ENCODE data around the gene COL18A1. TPM values are rescaled to one million over a fixed set of nuclear protein-coding genes. Genes with fewer than 3 reads are reported as not detected.

The COL18A1 gene
- polyA plus RNA-seq, 2 of the 4 experiments (the other 2 are of a cell fraction) = 17.3 to 88.4 TPM

DNA sequence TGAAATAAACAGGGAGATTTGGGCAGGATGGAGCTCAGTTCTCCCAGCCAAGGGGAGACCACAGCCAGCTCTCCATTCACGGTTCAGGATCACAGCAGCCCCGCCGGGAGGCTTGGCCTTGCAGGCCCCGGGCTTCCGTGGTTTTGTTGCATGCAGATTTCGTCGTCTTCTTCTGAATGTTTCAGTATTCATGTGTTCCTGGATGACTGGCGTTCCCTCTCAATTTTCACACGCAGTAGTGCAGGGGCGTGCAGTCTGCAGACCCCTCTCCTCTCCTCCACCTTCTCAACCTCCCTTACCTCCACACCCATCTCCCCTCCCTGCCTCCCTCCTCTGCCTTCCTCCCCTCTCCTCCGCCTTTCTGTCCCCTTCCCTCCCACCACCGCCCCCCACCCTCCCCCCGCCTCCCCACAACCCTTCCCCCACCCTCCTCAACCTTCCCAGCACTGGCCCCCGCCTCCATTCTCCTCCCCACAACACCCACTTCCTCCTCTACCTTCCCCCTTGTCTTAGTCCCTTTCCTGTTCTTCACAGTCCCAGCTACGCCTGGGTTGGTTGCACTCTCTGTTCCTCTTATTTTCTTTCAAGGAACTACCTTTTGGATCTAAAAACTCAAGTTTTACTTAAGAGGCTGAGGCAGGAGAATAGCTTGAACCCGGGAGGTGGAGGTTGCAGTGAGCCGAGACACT lies 145.7 kb downstream of the COL18A1 start:
- Histone ChIP-seq H3K4me3 (no peak overlapping the region), H3K27ac (peak overlapping the region; percentile 66 to 73; a peak in 5 of 6 replicates), H3K9me3 (no peaks in the 10 kb centered on the region), H3K4me1 (peaks cover 18% of the 10 kb centered on the region), H3K4me2 (peak overlapping the region; percentile 41)
- TF ChIP-seq MAFK (IDR thresholded peaks at IDR 0.05; ENCODE audit: partially characterized antibody) (no peak), TFCP2L1 (CRISPR knock-in tag; IDR thresholded peaks at IDR 0.05) (no peak), EP300 (IDR thresholded peaks at IDR 0.05) (no peak), ZNF302 (CRISPR knock-in tag; IDR thresholded peaks at IDR 0.05) (no peak), SREBF2 (IDR thresholded peaks at IDR 0.05) (no peak), RCOR1 (IDR thresholded peaks at IDR 0.05; ENCODE audit: low read depth, low read length) (no peak), POLR2AphosphoS2 (conservative IDR thresholded peaks at IDR 0.05; ENCODE audit: low read length) (no peak), RARB (CRISPR knock-in tag; IDR thresholded peaks at IDR 0.05) (no peak), FOSL2 (IDR thresholded peaks at IDR 0.05) (no peak), FOSL2 (CRISPR knock-in tag; IDR thresholded peaks at IDR 0.05) (no peak), EHF (CRISPR knock-in tag; IDR thresholded peaks at IDR 0.05) (no peak)
- TF ChIP-seq, protein P1, sequence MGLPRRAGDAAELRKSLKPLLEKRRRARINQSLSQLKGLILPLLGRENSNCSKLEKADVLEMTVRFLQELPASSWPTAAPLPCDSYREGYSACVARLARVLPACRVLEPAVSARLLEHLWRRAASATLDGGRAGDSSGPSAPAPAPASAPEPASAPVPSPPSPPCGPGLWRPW (IDR thresholded peaks at IDR 0.05) = no peak
- TF ChIP-seq, protein P2, sequence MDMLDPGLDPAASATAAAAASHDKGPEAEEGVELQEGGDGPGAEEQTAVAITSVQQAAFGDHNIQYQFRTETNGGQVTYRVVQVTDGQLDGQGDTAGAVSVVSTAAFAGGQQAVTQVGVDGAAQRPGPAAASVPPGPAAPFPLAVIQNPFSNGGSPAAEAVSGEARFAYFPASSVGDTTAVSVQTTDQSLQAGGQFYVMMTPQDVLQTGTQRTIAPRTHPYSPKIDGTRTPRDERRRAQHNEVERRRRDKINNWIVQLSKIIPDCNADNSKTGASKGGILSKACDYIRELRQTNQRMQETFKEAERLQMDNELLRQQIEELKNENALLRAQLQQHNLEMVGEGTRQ (IDR thresholded peaks at IDR 0.05) = no peak
- ChIA-PET CTCF (interaction anchor here (1.0 kb wide), 1 partner anchor 38 kb away, joined by 3 read pairs; no protein-coding TSS in a partner anchor), POLR2A (no interaction called here)
- FAIRE-seq = no peak
- WGBS (ENCODE audit: missing lambda C conversion rate) = 84% methylated on average over 13 of the region's 17 CpGs
- no peak for DNase-seq (ENCODE audit: low read depth in 1 of 2, low spot score in 1 of 2)
- no peak for ATAC-seq

DNA sequence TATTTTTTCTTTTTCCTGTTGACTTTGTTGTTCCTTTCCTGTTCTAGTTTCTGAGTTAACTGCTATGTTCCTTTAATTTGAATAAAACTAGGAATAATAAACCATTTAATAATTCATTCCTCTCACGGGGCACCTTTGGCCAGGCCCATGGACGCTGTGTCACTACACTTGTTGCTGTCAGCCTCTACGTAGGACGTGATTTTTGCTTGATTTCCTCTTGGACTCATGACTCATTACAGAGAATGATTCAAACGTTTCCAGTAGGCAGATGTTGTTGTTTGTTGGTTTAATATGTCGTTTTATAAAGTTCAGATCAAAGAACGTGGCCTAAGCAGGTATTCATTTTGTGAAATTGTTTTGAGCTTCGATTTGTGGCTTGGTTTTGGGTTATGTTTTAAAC lies 146.4 kb downstream of the COL18A1 start:
- ATAC-seq (peak in 1 of 2 experiments; percentile 38; a peak in 2 of 6 replicates), DNase-seq (ENCODE audit: low read depth in 1 of 2, low spot score in 1 of 2) (peak; percentile 58 to 79), FAIRE-seq (no peak)
- Histone ChIP-seq H3K9me3 (no peaks in the 10 kb centered on the region), H3K4me2 (peak overlapping the region; percentile 41), H3K27ac (peak overlapping the region; percentile 66 to 73; a peak in 5 of 6 replicates), H3K4me1 (peaks cover 20% of the 10 kb centered on the region), H3K4me3 (no peak overlapping the region)
- ChIA-PET CTCF (no interaction called here), POLR2A (no interaction called here)
- no peak for TF ChIP-seq CEBPB (IDR thresholded peaks at IDR 0.05)
- TF ChIP-seq, protein P1 (IDR thresholded peaks at IDR 0.05) = no peak
- TF ChIP-seq EHMT2 (IDR thresholded peaks at IDR 0.05; ENCODE audit: low read depth) = no peak
- TF ChIP-seq JUNB (IDR thresholded peaks at IDR 0.05) = 0 out of 2 replicates have a peak, but pooled peaks have one; percentile 18
- no peak for TF ChIP-seq SMC3 (IDR thresholded peaks at IDR 0.05)
- TF ChIP-seq FOSL2 (IDR thresholded peaks at IDR 0.05) = peak; percentile 37; the same call in 1 of the 2 replicates
- TF ChIP-seq FOSL2 (CRISPR knock-in tag; IDR thresholded peaks at IDR 0.05) = peak; percentile 80
- TF ChIP-seq CBX8 (IDR thresholded peaks at IDR 0.05) = no peak
- no peak for TF ChIP-seq TFCP2L1 (CRISPR knock-in tag; IDR thresholded peaks at IDR 0.05)
- TF ChIP-seq MAFK (IDR thresholded peaks at IDR 0.05; ENCODE audit: partially characterized antibody) = peak; percentile 10
- TF ChIP-seq JUN (IDR thresholded peaks at IDR 0.05) = no peak
- WGBS (ENCODE audit: missing lambda C conversion rate) = 4% methylated on average over 8 of the region's 8 CpGs

DNA sequence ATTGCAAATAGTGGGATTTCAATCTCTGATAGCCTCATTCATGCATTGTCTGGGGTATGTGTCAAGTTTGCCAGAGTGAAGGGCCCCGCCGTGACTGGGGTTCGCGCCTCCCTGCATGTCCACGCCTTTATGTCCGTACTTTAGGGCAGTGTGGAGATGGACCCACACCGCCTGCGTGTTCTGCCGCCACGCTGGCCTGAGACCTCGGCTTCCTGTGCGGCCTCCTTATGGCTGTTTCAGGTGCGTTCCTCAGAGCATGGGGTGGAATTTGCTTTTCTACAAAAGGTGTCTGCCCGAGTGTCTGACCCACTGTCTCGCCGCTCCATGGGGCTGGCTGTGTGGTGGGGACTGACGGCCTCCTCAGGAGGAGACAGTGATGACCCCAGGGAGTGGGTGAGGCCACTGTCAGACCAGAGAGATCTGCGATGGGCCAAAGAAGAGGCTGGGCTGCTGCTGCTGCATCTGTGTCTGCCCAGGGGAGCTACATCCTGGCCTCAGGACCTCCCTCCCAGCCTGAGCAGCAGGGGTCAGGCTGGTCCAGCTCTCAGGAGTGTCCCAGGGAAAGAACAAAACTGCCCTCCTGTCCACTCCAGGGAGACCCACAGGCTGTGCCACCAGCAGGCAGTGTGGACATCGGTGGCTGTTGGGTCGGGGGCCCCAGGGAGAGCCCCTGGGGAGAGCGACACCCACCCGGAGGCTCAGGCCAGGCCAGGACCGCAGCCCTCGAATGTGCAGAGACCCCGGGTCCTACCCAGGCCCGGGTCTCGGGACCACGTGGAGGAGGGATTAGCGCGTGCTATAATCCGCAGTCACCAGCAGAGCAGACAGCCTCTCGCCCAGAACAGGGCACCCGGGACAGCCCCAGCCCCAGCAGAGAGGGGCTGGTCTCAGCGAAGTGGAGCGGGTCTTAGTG lies 147.1 kb downstream of the COL18A1 start:
- ATAC-seq (no peak), DNase-seq (ENCODE audit: low read depth in 1 of 2, low spot score in 1 of 2) (no peak), FAIRE-seq (no peak)
- Histone ChIP-seq H3K27ac (peak overlapping the region; percentile 11 to 73; a peak in 4 of 6 replicates), H3K9me3 (no peaks in the 10 kb centered on the region), H3K4me3 (no peak overlapping the region), H3K4me1 (peaks cover 21% of the 10 kb centered on the region), H3K4me2 (peak overlapping the region; percentile 41)
- ChIA-PET POLR2A (no interaction called here), CTCF (no interaction called here)
- WGBS (ENCODE audit: missing lambda C conversion rate) = 95% methylated on average over 25 of the region's 35 CpGs
- no peak for TF ChIP-seq CEBPB (IDR thresholded peaks at IDR 0.05)
- TF ChIP-seq HOXA7 (CRISPR knock-in tag; IDR thresholded peaks at IDR 0.05) = no peak
- TF ChIP-seq, protein P3, sequence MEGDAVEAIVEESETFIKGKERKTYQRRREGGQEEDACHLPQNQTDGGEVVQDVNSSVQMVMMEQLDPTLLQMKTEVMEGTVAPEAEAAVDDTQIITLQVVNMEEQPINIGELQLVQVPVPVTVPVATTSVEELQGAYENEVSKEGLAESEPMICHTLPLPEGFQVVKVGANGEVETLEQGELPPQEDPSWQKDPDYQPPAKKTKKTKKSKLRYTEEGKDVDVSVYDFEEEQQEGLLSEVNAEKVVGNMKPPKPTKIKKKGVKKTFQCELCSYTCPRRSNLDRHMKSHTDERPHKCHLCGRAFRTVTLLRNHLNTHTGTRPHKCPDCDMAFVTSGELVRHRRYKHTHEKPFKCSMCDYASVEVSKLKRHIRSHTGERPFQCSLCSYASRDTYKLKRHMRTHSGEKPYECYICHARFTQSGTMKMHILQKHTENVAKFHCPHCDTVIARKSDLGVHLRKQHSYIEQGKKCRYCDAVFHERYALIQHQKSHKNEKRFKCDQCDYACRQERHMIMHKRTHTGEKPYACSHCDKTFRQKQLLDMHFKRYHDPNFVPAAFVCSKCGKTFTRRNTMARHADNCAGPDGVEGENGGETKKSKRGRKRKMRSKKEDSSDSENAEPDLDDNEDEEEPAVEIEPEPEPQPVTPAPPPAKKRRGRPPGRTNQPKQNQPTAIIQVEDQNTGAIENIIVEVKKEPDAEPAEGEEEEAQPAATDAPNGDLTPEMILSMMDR (IDR thresholded peaks at IDR 0.05) = no peak
- TF ChIP-seq MAZ (IDR thresholded peaks at IDR 0.05; ENCODE audit: borderline replicate concordance, low read depth, low read length) = no peak
- no peak for TF ChIP-seq CBX8 (IDR thresholded peaks at IDR 0.05)
- no peak for TF ChIP-seq HDAC2 (IDR thresholded peaks at IDR 0.05)
- TF ChIP-seq EP300 (IDR thresholded peaks at IDR 0.05) = no peak
- no peak for TF ChIP-seq GATA3 (IDR thresholded peaks at IDR 0.05; ENCODE audit: borderline replicate concordance)
- TF ChIP-seq, protein P4, sequence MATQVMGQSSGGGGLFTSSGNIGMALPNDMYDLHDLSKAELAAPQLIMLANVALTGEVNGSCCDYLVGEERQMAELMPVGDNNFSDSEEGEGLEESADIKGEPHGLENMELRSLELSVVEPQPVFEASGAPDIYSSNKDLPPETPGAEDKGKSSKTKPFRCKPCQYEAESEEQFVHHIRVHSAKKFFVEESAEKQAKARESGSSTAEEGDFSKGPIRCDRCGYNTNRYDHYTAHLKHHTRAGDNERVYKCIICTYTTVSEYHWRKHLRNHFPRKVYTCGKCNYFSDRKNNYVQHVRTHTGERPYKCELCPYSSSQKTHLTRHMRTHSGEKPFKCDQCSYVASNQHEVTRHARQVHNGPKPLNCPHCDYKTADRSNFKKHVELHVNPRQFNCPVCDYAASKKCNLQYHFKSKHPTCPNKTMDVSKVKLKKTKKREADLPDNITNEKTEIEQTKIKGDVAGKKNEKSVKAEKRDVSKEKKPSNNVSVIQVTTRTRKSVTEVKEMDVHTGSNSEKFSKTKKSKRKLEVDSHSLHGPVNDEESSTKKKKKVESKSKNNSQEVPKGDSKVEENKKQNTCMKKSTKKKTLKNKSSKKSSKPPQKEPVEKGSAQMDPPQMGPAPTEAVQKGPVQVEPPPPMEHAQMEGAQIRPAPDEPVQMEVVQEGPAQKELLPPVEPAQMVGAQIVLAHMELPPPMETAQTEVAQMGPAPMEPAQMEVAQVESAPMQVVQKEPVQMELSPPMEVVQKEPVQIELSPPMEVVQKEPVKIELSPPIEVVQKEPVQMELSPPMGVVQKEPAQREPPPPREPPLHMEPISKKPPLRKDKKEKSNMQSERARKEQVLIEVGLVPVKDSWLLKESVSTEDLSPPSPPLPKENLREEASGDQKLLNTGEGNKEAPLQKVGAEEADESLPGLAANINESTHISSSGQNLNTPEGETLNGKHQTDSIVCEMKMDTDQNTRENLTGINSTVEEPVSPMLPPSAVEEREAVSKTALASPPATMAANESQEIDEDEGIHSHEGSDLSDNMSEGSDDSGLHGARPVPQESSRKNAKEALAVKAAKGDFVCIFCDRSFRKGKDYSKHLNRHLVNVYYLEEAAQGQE (IDR thresholded peaks at IDR 0.05) = no peak

Data from A549 (cell line).